Urinary bladder (tissue), 4 donors: ENCODE data around the gene EPHA2. TPM values are rescaled to one million over a fixed set of nuclear protein-coding genes. Genes with fewer than 3 reads are reported as not detected.
"Not testable (repeated sequence)": the region's sequence is repeated elsewhere in the genome, so short reads cannot be mapped to it uniquely, and the experiment has no call there.

ENCODE experiments used
- DNase-seq: peaks from one replicate; pipeline ENCODE4 v3.0.0-alpha.2; 2015; ENCODE audit errors: extremely low spot score
- H3K27ac ChIP-seq: one replicate; pipeline ENCODE4 v1.5.1; 2013; ENCODE audit warnings: low read depth, mild to moderate bottlenecking, moderate library complexity
- H3K36me3 ChIP-seq: one replicate; pipeline ENCODE4 v1.6.1; 2013; ENCODE audit warnings: mild to moderate bottlenecking, moderate library complexity; ENCODE audit not compliant: insufficient read depth
- H3K4me1 ChIP-seq: one replicate; pipeline ENCODE4 v1.6.1; 2013; ENCODE audit warnings: mild to moderate bottlenecking, moderate library complexity; ENCODE audit not compliant: insufficient read depth
- H3K4me3 ChIP-seq: one replicate; pipeline ENCODE4 v1.5.1; 2013; ENCODE audit warnings: low read depth, low read length
- WGBS: extraction: QIAGEN DNeasy Blood & Tissue Kit; methylation state at CpG from one replicate; pipeline ENCODE4 v1.1.7; 2013; 5-methylcytosine and 5-hydroxymethylcytosine counted together
- polyA plus RNA-seq: library from polyadenylated mRNA; stranded (reverse); fragments of 200-250 nt; gene quantifications from one replicate; pipeline ENCODE4 v1.2.3, GENCODE V29; 2013
- total RNA-seq: library from RNA; depleted of rRNA; stranded (reverse); fragments of >200 nt; gene quantifications from one replicate; pipeline ENCODE4 v1.2.3, GENCODE V29; 2014
- donor health status: healthy with polysubstance abuse.
- donor health status: healthy.

The EPHA2 gene
- total RNA-seq (11.3 TPM), polyA plus RNA-seq (16.2 TPM)

- peak within 1 kb of the TSS; percentile 83 for H3K27ac ChIP-seq
- WGBS: 6% methylated on average over 89 of the region's 89 CpGs
- H3K4me1 ChIP-seq: no peaks in the 10 kb centered on the region
- no peaks in the 10 kb centered on the region for H3K36me3 ChIP-seq
- peak within 1 kb of the TSS; percentile 56 for H3K4me3 ChIP-seq
- peak; percentile 88 for DNase-seq
Measured at GRCh38 chr1:16155537-16156410, at the start of gene EPHA2. Gene EPHA2 (minus strand): TSS chr1:16156069. CDS start chr1:16155932, 137 bp downstream.

GRCh38 chr1:16205334-16205671 lies 49.4 kb upstream of the EPHA2 start:
- H3K27ac ChIP-seq: no peak overlapping the region
- 95% methylated on average over 11 of the region's 11 CpGs for WGBS

DNA sequence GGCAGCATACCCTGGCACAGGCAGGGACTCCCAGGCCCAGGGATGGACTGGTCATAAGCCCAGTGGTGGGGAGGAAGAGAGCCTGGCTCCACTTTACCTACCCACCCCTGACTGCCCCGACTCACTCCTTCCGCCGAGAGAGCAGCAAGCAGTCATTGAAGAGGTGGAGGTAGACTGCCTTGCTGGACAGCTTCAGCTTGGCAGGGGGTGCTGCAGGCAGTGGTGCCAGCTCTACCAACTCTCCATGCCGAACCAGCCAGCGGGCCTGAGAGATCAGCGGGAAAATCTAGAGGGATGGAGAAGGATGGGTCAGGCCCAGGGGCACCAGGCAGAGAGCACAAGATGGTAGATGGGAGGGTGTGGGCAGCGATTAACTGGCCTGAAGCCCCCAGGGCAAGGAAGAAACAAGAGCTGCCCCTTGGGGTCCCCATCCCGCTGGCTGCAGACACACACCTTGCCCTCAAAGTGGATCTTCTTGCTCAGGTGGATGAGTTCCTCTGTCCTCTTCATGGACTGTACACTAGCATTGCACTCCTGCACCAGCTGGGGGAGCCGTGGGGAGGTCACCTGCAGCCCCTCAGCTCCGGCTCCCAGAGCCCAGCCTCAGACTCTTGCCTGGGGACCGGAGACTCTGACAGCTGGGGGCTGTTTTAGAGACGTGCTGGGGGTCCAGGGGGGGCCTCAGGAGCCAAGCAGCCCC lies 48.9 kb upstream of the EPHA2 start:
- WGBS: 81% methylated on average over 12 of the region's 12 CpGs
- no peak for DNase-seq
- Histone ChIP-seq H3K4me1 (no peaks in the 10 kb centered on the region), H3K27ac (no peak overlapping the region), H3K4me3 (no peak overlapping the region), H3K36me3 (no peaks in the 10 kb centered on the region)

More at GRCh38 chr1:16205334-16205671, 49.4 kb upstream of the EPHA2 start:
- H3K4me1 ChIP-seq: no peaks in the 10 kb centered on the region
- H3K4me3 ChIP-seq: no peak overlapping the region
- DNase-seq: no peak
- H3K36me3 ChIP-seq: no peaks in the 10 kb centered on the region

DNA sequence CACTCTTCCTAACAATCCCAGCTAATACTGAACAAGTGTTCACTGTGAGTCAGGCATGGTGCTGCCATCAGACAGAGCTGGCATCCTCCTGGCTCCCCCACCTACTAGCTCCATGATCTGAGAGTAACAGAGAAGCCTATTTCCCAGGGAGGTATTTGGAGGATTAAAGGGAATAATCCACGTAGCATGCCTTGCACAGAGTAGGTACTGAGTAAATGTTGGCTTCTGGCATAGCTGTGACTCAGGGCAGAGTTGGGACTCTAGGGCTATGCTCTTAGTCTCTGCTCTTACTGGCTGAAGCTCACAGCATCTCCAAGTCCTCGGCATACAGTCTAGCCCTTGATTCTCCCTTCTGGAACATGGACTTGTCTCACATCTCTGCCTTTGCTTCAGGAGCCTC lies 48.3 kb upstream of the EPHA2 start:
- DNase-seq: no peak
- Histone ChIP-seq H3K4me1 (no peaks in the 10 kb centered on the region), H3K36me3 (no peaks in the 10 kb centered on the region), H3K27ac (no peak overlapping the region), H3K4me3 (no peak overlapping the region)
- 86% methylated on average over 2 of the region's 2 CpGs for WGBS

GRCh38 chr1:16203550-16203949 lies 47.7 kb upstream of the EPHA2 start:
- DNase-seq: no peak
- Histone ChIP-seq H3K27ac (no peak overlapping the region), H3K36me3 (no peaks in the 10 kb centered on the region), H3K4me3 (no peak overlapping the region), H3K4me1 (no peaks in the 10 kb centered on the region)
- WGBS: 47% methylated on average over 3 of the region's 3 CpGs

DNA sequence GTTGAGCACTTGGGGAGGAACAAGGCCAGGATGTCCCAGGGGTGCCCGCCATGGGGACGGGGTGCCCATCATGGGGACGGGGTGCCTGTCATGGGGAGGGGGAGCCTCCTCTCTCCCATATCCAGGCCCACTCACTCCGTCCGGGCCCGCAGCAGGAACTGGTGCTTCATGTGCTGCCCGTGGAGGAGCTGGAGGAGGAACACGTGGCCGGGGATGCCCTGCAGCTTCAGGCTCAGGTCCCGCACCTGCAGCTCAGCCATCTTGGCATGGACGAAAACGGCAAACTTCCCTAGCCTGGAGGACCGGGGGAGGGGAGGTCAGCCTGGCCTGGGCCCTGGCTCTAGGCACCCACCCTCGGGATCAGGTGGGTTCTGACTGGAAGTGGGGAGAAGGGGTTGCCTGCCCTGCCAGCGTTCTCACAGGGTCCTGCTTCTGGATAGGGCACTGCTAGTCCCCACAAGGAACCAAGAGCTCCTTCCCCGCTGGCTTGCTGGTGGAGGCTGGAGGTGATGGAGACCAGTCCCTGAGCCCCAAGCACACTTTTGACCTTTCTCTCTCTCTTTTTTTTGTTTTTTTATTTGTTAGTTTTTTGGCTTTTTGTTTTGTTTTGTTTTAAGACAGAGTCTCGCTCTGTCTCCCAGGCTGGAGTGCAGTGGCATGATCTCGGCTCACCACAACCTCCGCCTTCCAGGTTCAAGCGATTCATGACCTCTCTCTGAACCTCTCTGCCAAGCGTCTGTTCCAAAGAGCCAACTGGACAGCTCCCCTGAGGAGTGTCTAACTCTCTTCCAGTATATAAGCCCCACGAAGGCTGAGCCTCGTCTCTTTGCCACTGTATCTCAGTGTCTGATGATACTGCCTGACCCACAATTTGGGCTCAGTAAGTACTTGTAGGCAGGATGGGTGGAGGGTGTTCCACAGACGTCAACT lies 46.7 kb upstream of the EPHA2 start:
- Histone ChIP-seq H3K4me1 (no peaks in the 10 kb centered on the region), H3K27ac (no peak overlapping the region), H3K36me3 (no peaks in the 10 kb centered on the region), H3K4me3 (no peak overlapping the region)
- 87% methylated on average over 24 of the region's 24 CpGs for WGBS
- DNase-seq: no peak

DNA sequence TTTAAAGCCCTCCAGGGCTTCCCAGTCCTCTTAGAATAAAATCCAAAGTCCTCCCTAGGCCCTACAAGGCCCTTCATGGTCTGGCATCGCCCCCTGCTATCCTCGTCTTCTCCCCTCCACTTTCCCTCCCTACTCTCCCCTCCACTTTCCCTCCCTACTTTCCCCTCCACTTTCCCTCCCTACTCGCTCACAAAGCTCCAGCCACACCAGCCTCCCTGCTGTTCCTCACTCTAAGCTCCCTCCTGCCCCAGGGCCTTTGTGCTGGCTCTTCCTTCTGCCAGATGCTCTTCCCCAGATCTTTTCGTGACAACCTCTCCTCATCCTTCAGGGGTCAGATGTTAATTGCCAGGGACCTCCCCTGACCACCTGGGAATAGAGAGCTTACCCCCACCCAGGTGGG lies 43.8 kb upstream of the EPHA2 start:
- Histone ChIP-seq H3K36me3 (no peaks in the 10 kb centered on the region), H3K4me1 (no peaks in the 10 kb centered on the region), H3K4me3 (no peak overlapping the region), H3K27ac (no peak overlapping the region)
- 93% methylated on average over 4 of the region's 4 CpGs for WGBS
- no peak for DNase-seq

DNA sequence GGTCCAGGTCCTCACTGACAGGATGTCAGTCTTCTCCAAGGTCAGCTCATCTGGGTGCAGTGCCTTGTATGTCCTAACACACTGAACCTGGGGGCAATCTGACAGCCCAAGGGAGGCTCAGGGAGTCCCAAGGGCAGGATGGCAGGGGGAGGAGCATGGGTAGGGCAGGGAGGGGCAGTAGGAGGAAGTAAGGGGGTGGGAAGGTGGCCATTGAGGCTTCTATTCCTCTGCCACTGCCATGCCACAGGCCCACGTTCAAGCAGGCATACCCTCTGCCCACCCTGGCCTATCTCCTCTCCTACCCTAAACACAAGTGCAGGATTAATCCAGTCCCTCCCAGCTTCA lies 43.3 kb upstream of the EPHA2 start:
- no peak overlapping the region for H3K27ac ChIP-seq
- no peaks in the 10 kb centered on the region for H3K36me3 ChIP-seq
- 87% methylated on average over 1 of the region's 1 CpG for WGBS
- no peak overlapping the region for H3K4me3 ChIP-seq
- no peak for DNase-seq
- H3K4me1 ChIP-seq: no peaks in the 10 kb centered on the region

DNA sequence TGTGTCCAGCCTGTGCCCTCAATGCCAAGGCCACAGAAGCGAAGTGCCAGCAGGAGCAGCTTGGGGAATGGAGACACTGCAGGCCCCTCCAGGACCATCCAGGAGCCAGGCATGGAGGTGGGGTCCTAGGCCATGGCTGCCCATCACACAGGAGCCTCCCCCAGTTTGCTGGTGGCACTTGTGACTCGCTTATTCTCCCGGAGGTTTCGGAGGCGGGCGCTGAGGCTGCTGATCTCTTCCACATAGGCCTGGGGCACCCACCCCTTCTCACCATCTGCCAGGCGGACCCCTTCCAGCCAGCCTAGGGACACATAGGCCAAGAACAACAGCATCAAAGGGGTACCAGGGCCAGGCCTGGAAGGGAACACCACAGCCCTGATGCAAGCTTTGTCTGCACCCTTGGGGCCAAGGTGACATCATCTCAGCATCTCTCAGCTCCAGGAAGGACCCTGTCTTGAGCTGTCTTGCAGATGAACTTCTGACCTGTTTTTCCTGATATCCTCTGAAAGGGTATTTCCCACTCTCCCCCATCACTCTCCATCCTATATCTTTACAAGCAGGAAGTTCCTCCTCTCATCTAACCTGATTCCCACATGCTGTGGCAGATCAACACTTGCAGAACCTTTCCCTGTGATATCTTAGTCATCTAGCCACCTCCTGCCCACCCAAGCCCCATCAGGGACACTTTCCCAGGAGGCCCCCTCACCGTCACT lies 42.7 kb upstream of the EPHA2 start:
- no peak overlapping the region for H3K4me3 ChIP-seq
- DNase-seq: no peak
- H3K4me1 ChIP-seq: no peaks in the 10 kb centered on the region
- H3K36me3 ChIP-seq: no peaks in the 10 kb centered on the region
- 94% methylated on average over 8 of the region's 8 CpGs for WGBS
- H3K27ac ChIP-seq: no peak overlapping the region

DNA sequence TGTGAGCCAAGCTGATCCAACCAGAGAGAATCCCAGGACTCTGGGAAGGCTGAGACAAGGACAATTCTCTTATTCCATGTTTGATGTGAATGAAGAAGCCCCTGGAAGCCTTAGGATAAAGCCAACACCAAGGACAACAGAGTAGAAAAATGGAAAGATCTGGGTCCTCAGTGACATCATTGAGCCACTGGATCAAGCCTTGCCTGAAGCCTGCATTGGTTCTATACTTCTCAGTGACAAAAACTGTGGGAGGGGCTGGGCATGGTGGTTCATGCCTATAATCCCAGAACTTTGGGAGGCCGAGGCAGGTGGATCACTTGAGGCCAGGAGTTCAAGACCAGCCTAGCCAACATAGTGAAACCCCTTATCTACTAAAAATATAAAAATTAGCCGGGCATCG lies 41.0 kb upstream of the EPHA2 start:
- H3K27ac ChIP-seq: no peak overlapping the region
- 68% methylated on average over 3 of the region's 3 CpGs for WGBS

DNA sequence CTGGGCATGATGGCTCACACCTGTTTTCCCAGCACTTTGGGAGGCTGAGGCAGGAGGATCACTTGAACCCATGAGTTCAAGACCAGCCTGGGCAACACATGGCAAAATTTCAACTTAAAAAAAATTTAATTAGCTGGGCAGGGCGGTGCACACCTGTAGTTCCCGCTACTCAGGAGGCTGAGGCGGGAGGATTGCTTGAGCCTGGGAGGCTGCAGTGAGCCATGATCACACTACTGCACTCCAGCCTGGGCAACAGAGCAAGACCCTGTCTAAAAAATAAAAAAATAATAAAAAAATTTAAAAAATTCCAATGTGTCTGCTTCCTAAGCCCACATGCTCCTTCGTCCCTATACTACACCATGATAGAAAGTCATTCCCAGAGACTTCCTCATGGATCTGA lies 40.3 kb upstream of the EPHA2 start:
- H3K27ac ChIP-seq, H3K36me3 ChIP-seq, H3K4me3 ChIP-seq, H3K4me1 ChIP-seq, DNase-seq: not testable (repeated sequence)
- 97% methylated on average over 4 of the region's 4 CpGs for WGBS

More for the DNA sequence above, 41.0 kb upstream of the EPHA2 start:
- Histone ChIP-seq H3K4me1 (no peaks in the 10 kb centered on the region), H3K36me3 (no peaks in the 10 kb centered on the region), H3K4me3 (no peak overlapping the region)
- no peak for DNase-seq

DNA sequence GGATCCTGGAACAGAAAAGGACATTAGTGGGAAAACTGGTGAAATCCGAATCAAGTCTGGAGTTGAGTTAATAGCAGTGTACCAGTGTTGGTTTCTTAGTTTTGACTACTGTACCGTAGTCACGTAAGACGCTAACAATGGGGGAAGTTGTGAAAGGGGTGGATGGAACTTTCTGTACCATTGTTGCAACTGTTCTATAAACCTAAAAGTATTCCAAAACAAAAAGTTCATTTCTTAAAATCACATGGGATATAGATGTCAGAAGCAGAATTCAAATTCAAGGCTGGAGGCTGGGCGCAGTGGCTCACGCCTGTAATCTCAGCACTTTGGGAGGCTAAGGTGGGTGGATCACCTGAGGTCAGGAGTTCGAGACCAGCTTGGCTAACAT lies 39.6 kb upstream of the EPHA2 start:
- Histone ChIP-seq H3K4me3 (no peak overlapping the region), H3K36me3 (no peaks in the 10 kb centered on the region), H3K27ac (no peak overlapping the region), H3K4me1 (no peaks in the 10 kb centered on the region)
- DNase-seq: no peak
- 90% methylated on average over 7 of the region's 7 CpGs for WGBS

- WGBS: 86% methylated on average over 6 of the region's 6 CpGs
- H3K27ac ChIP-seq: no peak overlapping the region
Measured at GRCh38 chr1:16191916-16192546, 36.2 kb upstream of the EPHA2 start.

More at GRCh38 chr1:16191916-16192546, 36.2 kb upstream of the EPHA2 start:
- Histone ChIP-seq H3K36me3 (no peaks in the 10 kb centered on the region), H3K4me1 (no peaks in the 10 kb centered on the region), H3K4me3 (no peak overlapping the region)
- no peak for DNase-seq
